ENCODE data around the gene IMP3. TPM values are rescaled to one million over a fixed set of nuclear protein-coding genes. Genes with fewer than 3 reads are reported as not detected.

The IMP3 gene
- total and polyA plus RNA-seq, 9 of the 15 experiments (the other 6 are each of a cell fraction or from before 2014, with no cell fraction given), result 14.5 to 160 (median 74.4) TPM

- no peak for TF ChIP-seq ZNF347 (CRISPR knock-in tag; IDR thresholded peaks at IDR 0.05; ENCODE audit: low read depth)
- TF ChIP-seq MYBL2 (IDR thresholded peaks at IDR 0.05; ENCODE audit: low read depth), result peak; percentile 85
- TF ChIP-seq MYBL2 (CRISPR knock-in tag; IDR thresholded peaks at IDR 0.05; ENCODE audit: borderline replicate concordance), result no peak
- TF ChIP-seq ZNF134 (CRISPR knock-in tag; conservative IDR thresholded peaks at IDR 0.05), result no peak
- TF ChIP-seq VEZF1 (CRISPR knock-in tag; IDR thresholded peaks at IDR 0.05), result peak; percentile 92
- TF ChIP-seq, protein P1, sequence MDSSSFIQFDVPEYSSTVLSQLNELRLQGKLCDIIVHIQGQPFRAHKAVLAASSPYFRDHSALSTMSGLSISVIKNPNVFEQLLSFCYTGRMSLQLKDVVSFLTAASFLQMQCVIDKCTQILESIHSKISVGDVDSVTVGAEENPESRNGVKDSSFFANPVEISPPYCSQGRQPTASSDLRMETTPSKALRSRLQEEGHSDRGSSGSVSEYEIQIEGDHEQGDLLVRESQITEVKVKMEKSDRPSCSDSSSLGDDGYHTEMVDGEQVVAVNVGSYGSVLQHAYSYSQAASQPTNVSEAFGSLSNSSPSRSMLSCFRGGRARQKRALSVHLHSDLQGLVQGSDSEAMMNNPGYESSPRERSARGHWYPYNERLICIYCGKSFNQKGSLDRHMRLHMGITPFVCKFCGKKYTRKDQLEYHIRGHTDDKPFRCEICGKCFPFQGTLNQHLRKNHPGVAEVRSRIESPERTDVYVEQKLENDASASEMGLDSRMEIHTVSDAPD (CRISPR knock-in tag; IDR thresholded peaks at IDR 0.05), result no peak
- TF ChIP-seq, protein P2, sequence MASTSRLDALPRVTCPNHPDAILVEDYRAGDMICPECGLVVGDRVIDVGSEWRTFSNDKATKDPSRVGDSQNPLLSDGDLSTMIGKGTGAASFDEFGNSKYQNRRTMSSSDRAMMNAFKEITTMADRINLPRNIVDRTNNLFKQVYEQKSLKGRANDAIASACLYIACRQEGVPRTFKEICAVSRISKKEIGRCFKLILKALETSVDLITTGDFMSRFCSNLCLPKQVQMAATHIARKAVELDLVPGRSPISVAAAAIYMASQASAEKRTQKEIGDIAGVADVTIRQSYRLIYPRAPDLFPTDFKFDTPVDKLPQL (IDR thresholded peaks at IDR 0.05; ENCODE audit: extremely low read depth, insufficient read length), result no peak
- no peak for TF ChIP-seq NR1H2 (CRISPR knock-in tag; IDR thresholded peaks at IDR 0.05)
- no peak for TF ChIP-seq ZNF174 (CRISPR knock-in tag; IDR thresholded peaks at IDR 0.05)
- TF ChIP-seq ZNF324 (CRISPR knock-in tag; IDR thresholded peaks at IDR 0.05), result no peak
- peak; percentile 46 for TF ChIP-seq TAF9B (IDR thresholded peaks at IDR 0.05; ENCODE audit: partially characterized antibody)
- TF ChIP-seq GABPB1 (CRISPR knock-in tag; IDR thresholded peaks at IDR 0.05), result peak; percentile 86
- no peak for TF ChIP-seq RBM25 (IDR thresholded peaks at IDR 0.05; ENCODE audit: low read depth, low read length, severe bottlenecking)
- 0 out of 2 replicates have a peak, but pooled peaks have one; percentile 65 for TF ChIP-seq OTX1 (CRISPR knock-in tag; IDR thresholded peaks at IDR 0.05)
- no peak for TF ChIP-seq TEAD4 (IDR thresholded peaks at IDR 0.05; ENCODE audit: low read length)
- no peak for TF ChIP-seq TEAD4 (CRISPR knock-in tag; IDR thresholded peaks at IDR 0.05; ENCODE audit: borderline replicate concordance)
- TF ChIP-seq SLC30A9 (CRISPR knock-in tag; IDR thresholded peaks at IDR 0.05), result no peak
- TF ChIP-seq EWSR1 (IDR thresholded peaks at IDR 0.05; ENCODE audit: borderline replicate concordance, low read depth, partially characterized antibody), result no peak
- no peak for TF ChIP-seq MCM7 (IDR thresholded peaks at IDR 0.05)
- no peak for TF ChIP-seq KHSRP (IDR thresholded peaks at IDR 0.05)
- no peak for TF ChIP-seq IRF2 (CRISPR knock-in tag; IDR thresholded peaks at IDR 0.05)
- TF ChIP-seq CEBPB (tag; IDR thresholded peaks at IDR 0.05), result no peak
- TF ChIP-seq SAFB2 (IDR thresholded peaks at IDR 0.05; ENCODE audit: borderline replicate concordance, low read depth, low read length, severe bottlenecking), result no peak
- TF ChIP-seq ZFP36 (IDR thresholded peaks at IDR 0.05; ENCODE audit: low read depth, low read length, partially characterized antibody), result no peak
Observed at GRCh38 chr15:75625542-75626347, 14.3 kb downstream of the IMP3 start, which contains the start of gene SNUPN (continued).
